Vagina (tissue), 2 donors: ENCODE results near the gene RAD50.

Experiments
- CTCF ChIP-seq, 3 experiments: fragments of 450-650 bp in 2 of 3; fragments of 200-600 bp in 1 of 3; sonication (generic) in 1 of 3; IDR thresholded peaks; one replicate each; pipeline ENCODE4 v1.5.1; 2017 to 2019; ENCODE audit warnings: antibody characterized with exemption in 3 of 3, mild to moderate bottlenecking in 2 of 3, moderate library complexity in 2 of 3
- POLR2A ChIP-seq, 2 donors: fragments of 450-650 bp; IDR thresholded peaks; one replicate each; pipeline ENCODE4 v1.6.1; 2017; ENCODE audit warnings: antibody characterized with exemption in 2 of 2, mild to moderate bottlenecking in 2 of 2, moderate library complexity in 2 of 2

- no peak for TF ChIP-seq CTCF (IDR thresholded peaks at IDR 0.05)
- no peak for TF ChIP-seq POLR2A (IDR thresholded peaks at IDR 0.05)
These were observed 101.9 kb downstream of the RAD50 start for GRCh38 chr5:132658381-132659302.
